ENCODE results near the gene KIF5C.
"Not testable (repeated sequence)": the region's sequence is repeated elsewhere in the genome, so short reads cannot be mapped to it uniquely, and the experiment has no call there.

Gene KIF5C

GRCh38 chr2:148967056-148967455, 92.0 kb downstream of the KIF5C start:
- no peak for DNase-seq

GRCh38 chr2:148967578-148967977, 92.6 kb downstream of the KIF5C start:
- DNase-seq: no peak

GRCh38 chr2:148968301-148968700, 93.3 kb downstream of the KIF5C start:
- no peak for DNase-seq

- no peak for DNase-seq
Observed at GRCh38 chr2:148968776-148969319, 93.8 kb downstream of the KIF5C start.

GRCh38 chr2:148969659-148970061, 94.6 kb downstream of the KIF5C start:
- DNase-seq: no peak

- DNase-seq: no peak
Observed at GRCh38 chr2:148970385-148970784, 95.4 kb downstream of the KIF5C start.

- no peak for DNase-seq
Observed at GRCh38 chr2:148971547-148971946, 96.5 kb downstream of the KIF5C start.

GRCh38 chr2:148974095-148974494, 99.1 kb downstream of the KIF5C start:
- no peak for DNase-seq

GRCh38 chr2:148978026-148978685, 103.1 kb downstream of the KIF5C start:
- DNase-seq: no peak

GRCh38 chr2:148978706-148979105, 103.7 kb downstream of the KIF5C start:
- no peak for DNase-seq

GRCh38 chr2:148979164-148979918, 104.3 kb downstream of the KIF5C start:
- DNase-seq: no peak

GRCh38 chr2:148979919-148980277, 104.9 kb downstream of the KIF5C start:
- no peak for DNase-seq

- DNase-seq: not testable (repeated sequence)
Observed at GRCh38 chr2:148980496-148980895, 105.5 kb downstream of the KIF5C start.

- DNase-seq: no peak
Observed at GRCh38 chr2:148981324-148981723, 106.3 kb downstream of the KIF5C start.

- no peak for DNase-seq
Observed at GRCh38 chr2:148981781-148982180, 106.8 kb downstream of the KIF5C start.

- no peak for DNase-seq
Observed at GRCh38 chr2:148982282-148982681, 107.3 kb downstream of the KIF5C start.

- DNase-seq: no peak
Observed at GRCh38 chr2:148983896-148984295, 108.9 kb downstream of the KIF5C start.

- no peak for DNase-seq
Observed at GRCh38 chr2:148984449-148984848, 109.4 kb downstream of the KIF5C start.

- no peak for DNase-seq
Observed at GRCh38 chr2:148987286-148987685, 112.3 kb downstream of the KIF5C start.

- DNase-seq: no peak
Observed at GRCh38 chr2:148988337-148988736, 113.3 kb downstream of the KIF5C start.

GRCh38 chr2:148989882-148990493, 115.0 kb downstream of the KIF5C start:
- peak; percentile 16 to 49 for DNase-seq

- DNase-seq: peak; percentile 11 to 31
Observed at GRCh38 chr2:148990968-148991367, 115.9 kb downstream of the KIF5C start.

GRCh38 chr2:148992448-148992847, 117.4 kb downstream of the KIF5C start:
- DNase-seq: no peak

- no peak for DNase-seq
Observed at GRCh38 chr2:148993351-148993750, 118.3 kb downstream of the KIF5C start.

All from SHP77 (cell line).